ENCODE results near the gene PUM1.

GRCh38 chr1:30908696-30909364, 156.7 kb downstream of the PUM1 start, which contains the start of gene SDC3:
- TF ChIP-seq EZH2 (IDR thresholded peaks at IDR 0.05; ENCODE audit: borderline replicate concordance, low read length) (no peak), CTCF (conservative IDR thresholded peaks at IDR 0.05 in 1 of 2, IDR thresholded peaks at IDR 0.05 in 1 of 2; ENCODE audit: extremely low read depth in 1 of 2, insufficient read depth in 1 of 2, low read depth in 1 of 2, low read length in 2 of 2) (no peak)
